Stomach (tissue), 4 donors: ENCODE results near the gene AUTS2.

Experiments used
- CTCF ChIP-seq, 7 experiments: fragments of 450-650 bp in 4 of 7; fragments of 200-600 bp in 3 of 7; sonication (generic) in 3 of 7; IDR thresholded peaks; one replicate each; pipeline ENCODE4 v1.5.1; 2016 to 2019; ENCODE audit warnings: antibody characterized with exemption in 7 of 7, control low read depth in 2 of 7, mild to moderate bottlenecking in 1 of 7
- EP300 ChIP-seq: sonication (generic); formaldehyde crosslinking; IDR thresholded peaks from one replicate; pipeline ENCODE4 v1.6.1; 2017; ENCODE audit warnings: antibody characterized with exemption
- POLR2A ChIP-seq, 4 donors: fragments of 450-650 bp; IDR thresholded peaks; one replicate each; pipeline ENCODE4 v1.6.1; 2016; ENCODE audit warnings: antibody characterized with exemption in 4 of 4, control low read depth in 2 of 4, mild to moderate bottlenecking in 1 of 4, moderate library complexity in 1 of 4
- POLR2AphosphoS5 ChIP-seq, 3 donors: sonication (generic); formaldehyde crosslinking; IDR thresholded peaks; one replicate each; pipeline ENCODE4 v1.6.1; 2016; ENCODE audit warnings: antibody characterized with exemption in 3 of 3

GRCh38 chr7:70607759-70608158 lies 1009.5 kb downstream of the AUTS2 start:
- TF ChIP-seq CTCF (IDR thresholded peaks at IDR 0.05) (no peak), POLR2A (IDR thresholded peaks at IDR 0.05) (no peak), POLR2AphosphoS5 (IDR thresholded peaks at IDR 0.05) (no peak), EP300 (no peak)
